CD4-positive, alpha-beta T cell treated with Interleukin-6 at 100 ng/mL for 8 hours (primary cell): ENCODE results near the gene B3GALT6.

Source experiments
- DNase-seq: peaks from one replicate; pipeline ENCODE4 v3.0.0-alpha.2; 2020; ENCODE audit warnings: mixed read lengths, low spot score

B3GALT6 gene

DNA sequence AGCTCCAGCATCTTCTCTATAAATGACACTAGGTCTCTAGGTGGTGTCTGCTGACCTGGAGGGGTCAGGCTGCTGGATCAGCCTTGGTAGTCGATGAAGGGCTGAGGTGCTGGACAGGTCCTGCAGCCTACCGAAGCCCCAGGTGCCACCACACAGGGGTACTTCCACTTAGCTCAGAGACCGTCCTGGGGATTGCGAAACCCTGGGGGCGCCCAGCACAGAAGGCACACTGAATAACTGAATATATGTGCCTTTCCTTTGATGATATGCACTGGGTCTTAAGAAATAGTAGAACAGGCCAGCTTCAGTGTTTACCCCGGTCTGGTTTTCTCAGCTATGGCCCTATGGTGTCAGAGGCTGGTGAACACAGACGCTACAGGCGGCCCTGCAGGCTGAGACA, 30.7 kb downstream of the B3GALT6 start:
- DNase-seq: no peak

DNA sequence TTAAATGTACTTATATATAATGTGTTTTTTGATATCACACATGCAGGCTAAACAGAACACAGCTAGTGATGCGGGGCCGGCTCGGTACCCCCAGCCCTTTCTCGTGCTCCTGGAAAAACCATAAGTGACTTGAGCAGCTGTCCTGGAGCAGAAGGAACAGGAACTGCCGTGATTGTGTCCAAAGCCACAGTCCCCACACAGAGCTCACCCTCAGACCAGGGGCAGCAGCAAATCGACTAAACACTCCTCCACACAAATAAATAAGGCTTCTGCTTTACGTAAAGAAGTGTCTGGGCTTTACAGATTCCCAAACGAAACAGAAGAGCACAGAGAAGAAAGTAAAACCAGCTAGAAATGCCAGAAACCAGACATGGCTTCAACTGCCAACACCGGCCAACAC, 32.0 kb downstream of the B3GALT6 start:
- no peak for DNase-seq

DNA sequence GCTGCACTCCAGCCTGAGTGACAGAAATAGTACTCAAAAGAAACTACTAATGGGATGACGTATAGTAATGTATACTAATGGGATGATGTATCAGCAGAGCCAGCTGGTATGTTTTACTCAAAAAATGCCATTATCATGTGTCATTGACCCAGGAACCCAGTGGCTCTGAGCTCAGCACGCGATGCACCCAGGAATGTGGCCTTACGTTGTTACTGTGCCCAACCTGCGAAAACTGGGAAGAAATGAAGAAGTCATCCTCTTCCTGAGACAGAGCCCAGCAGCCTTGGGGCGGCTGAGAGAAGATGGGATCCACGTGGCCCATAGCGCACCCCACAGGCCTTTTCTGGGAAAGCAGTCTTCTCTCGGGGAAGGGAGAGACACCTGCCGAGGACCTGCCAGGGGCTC, 32.8 kb downstream of the B3GALT6 start:
- no peak for DNase-seq

DNA sequence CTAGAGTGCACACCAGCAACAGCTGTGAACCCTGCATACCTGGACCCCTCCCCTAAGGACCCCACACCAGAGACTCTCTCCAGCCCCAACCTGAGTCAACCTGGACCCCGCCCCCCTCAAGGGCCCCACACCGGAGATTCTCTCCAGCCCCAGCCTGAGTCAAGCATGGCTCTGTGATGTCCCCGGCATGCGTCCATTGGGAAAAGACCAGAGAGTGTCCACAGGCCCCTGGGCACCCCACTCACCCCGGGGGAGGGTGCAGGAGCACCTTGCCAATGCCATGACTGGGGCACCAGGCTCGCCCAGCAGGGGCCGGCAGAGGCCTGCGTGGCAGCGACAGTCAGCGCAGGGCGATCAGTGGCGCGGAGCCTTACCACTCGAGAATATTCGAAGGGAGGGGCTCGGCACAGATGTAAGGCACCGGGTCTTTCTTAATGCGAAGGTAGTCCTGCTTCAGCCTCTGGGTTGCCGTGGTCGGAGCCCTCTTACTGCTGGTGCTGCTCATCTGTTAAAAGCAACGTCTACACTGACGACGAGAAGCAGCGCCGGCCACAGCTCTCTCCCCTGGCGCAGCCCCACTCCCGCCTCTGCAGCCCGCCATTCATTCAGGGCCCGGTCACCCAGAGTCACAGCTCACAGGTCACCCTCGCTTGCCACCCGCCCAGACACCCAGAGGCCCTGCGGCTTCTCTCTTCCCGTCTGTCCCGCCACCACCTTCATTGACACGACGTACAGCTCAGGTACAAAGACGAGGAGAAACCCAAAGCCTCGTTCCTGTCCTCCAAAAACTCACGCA, 35.6 kb downstream of the B3GALT6 start:
- DNase-seq: no peak

DNA sequence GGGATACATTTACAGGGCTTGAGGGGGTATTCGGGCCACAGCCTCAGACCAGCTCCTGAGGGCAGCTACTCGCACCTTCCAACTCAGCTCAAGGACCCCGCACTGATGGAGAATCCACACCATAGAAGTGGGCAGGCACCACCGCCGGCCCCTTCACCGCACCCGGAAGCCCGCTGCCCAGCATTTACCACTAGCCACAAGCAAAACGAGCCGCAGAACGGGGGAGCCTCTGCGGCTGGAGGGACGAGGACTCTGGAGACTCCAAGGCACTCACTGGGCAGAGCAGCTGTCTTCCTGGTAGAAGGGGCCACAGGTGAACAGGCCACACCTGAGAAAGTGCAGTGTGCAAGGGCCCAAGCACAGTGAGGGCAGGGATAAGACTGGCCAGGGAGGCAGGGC, 36.2 kb downstream of the B3GALT6 start:
- no peak for DNase-seq

DNA sequence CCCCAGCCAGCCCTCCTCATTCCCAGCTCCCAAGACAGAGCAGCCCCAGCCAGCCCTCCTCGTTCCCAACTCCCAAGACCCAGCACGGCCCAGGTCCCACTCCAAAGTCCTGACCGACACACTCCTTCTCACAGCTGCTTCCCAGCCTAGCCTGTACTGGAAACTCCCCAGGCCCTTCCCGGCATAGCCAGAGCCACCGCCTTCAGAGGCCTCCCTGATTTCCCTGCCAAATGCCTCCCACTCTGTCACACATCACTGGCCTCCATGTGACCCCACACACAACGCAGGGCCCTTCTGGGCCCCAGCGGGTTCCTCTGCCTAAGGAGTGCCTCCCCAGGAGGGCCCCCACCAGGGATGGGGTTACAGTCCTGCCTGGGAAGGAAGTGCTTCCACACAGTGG, 38.8 kb downstream of the B3GALT6 start:
- no peak for DNase-seq

DNA sequence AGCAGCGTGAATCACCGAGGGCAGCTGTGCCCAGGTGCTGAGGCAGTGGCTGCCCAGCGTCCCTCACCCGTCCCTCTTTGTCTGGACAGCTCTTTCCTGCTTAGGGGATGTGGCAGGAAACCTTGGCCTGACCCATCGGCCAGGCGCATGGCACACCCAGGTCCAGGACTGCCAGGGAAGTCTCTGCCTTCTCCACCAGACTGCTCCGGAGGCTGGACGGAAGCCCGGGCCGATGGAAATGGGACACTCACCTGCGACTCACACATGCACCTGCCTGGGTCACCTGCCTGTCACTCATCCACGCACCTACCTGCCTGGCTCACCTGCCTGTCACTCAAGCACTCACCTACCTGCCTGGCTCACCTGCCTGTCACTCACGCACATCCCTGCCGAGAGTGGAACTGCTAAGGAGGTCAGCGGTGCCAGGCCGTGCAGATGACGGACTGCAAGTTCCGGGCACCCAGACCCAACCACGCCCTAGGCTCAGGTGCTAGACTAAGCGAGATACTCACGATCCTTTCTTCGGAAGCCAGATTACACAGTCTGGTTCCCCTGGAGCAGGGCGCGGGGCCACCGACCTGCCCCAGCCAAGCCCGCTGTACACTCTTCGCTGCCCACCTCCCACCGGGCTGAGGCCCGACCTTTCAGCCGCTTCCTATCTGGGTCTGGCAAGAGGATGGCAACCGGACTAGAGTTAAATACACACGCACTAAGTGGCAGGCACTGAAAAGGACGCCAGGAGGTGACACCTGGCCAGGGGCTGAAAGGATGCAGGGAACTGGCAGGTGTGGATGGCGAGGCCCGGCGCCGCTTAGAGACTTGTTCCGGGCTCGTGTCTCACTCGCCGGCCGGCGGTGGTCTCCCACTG, 40.5 kb downstream of the B3GALT6 start:
- DNase-seq: no peak

DNA sequence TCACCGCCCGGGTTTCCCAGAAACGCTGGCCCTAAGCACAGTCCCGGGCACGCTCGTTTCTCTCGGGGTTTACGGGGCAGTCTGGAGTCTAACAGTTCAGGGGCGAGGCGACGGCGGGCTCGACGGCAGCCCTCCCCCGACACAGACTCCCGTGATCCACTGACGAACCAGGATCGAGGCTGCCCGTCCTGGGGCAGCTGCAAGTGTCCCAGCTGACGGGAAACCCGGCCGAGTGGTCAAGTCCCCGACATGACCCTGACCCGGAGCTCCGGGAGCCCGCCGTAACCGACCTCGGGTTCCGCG, 41.1 kb downstream of the B3GALT6 start:
- no peak for DNase-seq

DNA sequence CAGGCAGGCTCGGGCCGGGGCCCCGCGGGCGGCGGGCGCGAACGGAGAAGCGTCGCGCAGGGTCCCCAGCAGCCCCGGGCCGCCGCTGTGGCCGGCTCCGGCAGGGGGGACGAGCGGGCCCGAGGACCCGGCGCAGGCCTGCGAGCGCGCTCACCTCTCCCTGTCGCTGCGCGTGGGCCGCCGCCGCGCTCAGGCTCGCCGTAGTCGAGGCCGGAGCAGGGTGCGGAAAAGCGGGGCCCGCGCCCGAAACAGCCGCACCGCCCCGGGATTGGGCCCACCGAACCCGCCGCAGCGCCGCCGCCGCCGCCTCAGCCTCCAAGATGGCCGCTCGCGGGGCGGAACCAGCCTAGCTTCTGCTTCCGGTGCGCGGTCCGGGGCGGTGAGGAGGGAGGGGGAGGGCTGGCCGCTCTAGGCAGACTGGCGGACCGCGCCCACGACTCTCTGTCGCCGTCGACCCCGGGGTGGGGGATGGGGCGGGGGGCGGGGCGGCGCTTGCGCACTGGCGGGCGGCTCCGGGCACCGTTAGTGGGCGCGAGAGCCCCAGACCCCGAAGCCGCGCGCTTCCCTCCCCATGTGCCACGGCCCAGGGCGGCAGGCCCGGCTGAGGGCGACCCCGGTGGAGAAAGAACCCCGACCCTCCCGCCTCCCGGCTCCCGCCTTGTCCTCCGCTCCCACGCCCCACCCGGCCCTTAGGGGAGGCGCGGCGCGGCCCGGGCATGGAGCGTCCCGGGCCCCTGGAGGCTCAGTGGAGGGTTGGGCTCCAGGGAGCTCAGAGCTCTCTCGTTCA, 41.7 kb downstream of the B3GALT6 start, which contains the start of gene UBE2J2:
UBE2J2 (minus strand) TSS at position 343 of the 787 bp plus-strand sequence. CDS start 5,862 bp downstream, outside the sequence.
- DNase-seq: peak; percentile 93

DNA sequence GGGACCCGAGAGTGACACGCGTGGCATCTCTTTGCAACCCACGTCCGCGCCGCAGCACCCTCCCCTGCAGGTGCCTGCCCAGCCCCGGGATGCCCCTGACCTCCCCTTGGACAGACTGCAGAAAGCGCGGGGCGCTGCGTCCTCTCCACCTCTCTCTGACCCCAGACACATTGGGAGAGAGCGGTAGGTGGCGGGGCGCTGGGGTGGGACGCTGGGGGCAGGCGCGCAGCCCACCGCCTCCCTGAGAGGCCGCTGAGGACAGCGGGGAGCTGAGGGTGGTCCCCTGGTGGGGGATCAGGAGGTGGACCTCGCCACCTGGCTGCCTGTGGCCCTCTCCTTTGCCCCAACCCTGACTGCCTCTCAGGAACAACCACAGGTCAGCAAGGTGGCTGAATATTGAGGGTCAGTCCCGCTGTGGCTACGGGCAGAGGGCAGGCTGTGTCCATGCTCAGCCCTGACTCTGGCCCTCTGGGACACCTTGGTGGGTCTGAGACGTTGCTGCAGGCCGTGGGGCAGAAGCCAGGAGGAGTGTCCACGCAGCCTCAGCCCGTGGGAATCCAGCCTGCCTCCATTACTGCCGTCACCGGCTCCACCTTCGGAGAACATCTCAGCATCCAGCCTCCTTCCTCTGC, 42.4 kb downstream of the B3GALT6 start:
- no peak for DNase-seq

DNA sequence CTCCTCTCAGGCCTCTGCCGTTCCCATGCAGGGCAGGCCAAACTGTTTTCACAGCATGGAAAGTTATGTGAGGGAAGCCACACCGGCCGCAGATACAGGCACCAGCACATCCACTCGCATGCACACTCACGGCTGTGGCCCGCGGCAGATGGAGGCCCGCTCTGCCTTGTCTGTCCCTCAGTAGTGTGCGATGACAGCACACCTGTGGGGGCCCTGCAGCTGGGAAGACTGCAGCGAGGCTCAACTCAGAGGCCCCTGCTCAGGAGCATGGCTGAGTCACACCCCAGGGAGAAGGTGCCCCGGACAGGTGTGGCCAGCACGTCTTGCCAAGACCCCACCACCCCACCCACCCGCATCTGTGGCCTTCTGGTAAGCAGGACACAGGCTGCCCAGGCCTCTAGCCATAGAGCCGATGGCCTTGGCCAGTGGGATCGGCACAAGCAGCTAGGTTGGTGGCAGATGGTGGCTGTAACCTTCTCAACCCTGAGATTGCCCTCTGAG, 42.9 kb downstream of the B3GALT6 start:
- DNase-seq: no peak

DNA sequence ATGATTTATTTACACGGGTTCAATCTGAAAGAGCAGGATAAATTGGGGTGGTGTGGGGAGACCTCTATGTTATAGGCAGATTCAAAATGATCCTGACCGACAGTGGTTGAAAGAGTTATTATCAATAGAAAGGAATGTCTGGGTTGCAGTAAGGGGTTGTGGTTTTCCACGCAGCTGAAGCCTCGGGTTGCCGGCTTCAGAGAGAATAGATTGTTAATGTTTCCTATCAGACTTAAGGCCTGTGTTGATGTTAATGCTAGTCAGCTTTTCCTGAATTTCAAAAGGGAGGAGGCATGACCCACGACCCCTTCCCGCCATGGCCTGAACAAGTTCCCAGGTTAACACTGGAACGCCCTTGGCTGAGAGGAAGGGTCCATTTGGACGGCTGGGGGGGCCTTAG, 43.8 kb downstream of the B3GALT6 start:
- DNase-seq: no peak

DNA sequence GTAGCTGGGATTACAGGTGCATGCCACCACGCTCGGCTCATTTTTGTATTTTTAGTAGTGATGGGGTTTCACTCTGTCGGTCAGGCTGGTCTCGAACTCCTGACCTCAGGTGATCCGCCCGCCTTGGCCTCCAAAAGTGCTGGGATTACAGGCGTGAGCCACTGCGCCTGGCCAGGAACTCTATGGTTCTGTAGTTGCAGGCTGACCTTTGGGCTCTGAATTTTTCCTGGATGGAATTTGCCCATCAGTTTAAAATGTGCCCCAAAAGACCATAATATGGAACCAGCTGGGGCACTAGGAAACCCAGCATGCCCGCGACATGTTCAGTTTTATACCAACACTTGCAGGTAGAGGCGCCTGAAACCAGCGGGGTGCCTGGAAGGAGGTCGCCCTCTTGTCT, 46.6 kb downstream of the B3GALT6 start:
- DNase-seq: no peak

DNA sequence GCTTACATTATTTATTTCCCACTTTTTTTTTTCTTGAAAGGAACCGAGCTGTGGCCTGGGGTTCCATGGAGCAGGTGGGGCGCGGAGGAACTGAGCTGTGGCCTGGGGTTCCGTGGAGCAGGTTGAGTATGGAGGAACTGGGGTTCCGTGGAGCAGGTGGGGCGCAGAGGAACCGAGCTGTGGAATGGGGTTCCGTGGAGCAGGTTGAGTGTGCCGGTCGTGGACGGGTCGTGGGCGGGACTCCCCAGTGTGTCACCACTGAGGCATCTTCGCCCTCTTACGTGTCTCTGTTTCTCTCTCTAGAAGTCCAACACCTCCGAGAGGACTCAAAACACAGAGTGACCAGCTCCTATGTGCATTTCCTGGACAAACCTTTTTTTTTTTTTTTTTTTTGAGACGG, 47.0 kb downstream of the B3GALT6 start:
- no peak for DNase-seq

DNA sequence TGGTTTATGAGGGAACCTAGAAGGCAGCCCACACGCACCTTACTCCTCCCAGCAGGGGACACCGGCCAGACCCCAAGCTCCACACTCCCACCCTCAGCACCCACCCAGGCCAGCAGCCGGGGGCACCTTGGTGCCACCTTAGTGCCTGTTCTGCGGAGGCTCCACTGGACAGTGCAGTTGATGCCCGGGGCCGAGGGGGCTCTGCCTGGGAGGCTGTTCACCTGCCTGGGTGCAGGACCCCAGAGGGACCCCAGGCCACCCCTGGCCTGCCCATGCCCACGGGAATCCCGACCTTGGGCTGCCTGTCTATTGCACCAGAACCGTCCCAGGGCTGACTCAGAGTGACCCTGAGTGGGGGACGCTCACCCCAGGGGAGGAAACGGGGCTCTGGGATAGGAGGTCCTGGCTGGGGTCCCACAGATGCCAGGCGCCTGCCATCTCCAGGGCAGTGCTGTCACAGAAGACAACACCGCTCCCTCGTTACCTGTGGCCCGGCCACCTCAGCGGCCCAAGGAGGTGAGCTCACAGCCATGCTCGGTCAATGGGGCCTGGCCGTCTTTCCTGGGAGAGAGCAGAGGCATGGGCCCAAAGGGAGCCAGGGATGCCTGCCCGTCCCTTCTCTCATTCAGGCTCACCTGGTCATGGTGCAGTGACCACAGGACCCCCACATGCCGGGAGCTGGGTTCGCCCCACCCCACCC, 48.9 kb downstream of the B3GALT6 start:
- no peak for DNase-seq

DNA sequence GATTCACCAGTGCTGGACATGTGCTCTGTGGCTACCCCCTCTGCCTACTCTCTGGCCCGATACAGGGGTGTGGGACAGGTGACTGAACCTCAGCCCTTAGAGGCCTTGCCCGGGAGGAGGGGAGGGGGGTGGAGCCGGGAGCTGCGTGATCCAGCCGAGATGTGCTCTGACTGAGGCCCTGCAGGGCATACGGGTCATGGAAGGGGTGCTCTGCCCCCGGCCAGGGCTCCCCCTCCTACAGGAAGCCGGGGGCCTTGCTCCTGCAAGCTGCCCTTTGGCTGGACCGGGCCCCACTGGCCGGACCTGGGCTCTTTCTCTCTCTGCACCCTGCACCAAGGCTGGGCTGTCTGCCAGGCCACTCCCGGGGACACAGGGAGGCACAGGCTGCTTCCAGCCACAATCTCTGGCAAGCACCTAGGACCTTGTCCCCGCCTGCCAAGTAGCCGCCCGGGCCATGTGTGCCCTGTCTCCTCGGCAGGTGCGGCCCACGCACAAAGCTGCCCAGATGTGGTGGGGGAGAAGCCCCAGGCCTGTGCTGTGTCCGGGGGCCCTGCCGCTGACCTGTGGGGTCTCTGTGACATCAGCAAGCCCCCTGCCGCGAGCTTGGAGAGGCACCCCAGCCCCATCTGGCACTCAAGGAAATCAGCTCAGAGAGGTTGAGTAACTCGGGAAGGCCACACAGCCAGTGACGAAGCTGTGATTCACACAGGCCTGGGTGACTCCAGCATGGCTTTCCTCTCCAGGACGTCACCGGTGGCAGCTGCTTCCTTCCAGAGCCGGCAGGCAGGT, 49.7 kb downstream of the B3GALT6 start:
- no peak for DNase-seq

DNA sequence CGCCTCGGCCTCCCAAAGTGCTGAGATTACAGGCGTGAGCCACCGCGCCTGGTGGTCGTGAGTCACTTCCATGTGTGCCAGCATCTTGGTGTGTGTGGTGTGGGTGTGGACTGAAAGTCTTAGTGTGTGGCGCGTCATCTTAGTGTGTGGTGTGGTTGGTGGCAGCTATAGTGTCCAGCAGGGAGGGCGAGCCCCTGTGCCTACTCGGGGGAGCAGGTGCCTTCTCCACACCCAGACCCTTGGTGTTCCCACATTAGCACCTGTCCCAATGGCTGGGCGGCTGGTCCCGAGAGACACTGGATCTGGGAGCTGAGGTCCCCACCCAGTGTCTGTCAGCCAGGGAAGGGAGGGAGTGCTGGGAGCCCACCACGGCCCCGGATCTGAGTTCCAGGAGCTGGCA, 51.0 kb downstream of the B3GALT6 start:
- DNase-seq: no peak

DNA sequence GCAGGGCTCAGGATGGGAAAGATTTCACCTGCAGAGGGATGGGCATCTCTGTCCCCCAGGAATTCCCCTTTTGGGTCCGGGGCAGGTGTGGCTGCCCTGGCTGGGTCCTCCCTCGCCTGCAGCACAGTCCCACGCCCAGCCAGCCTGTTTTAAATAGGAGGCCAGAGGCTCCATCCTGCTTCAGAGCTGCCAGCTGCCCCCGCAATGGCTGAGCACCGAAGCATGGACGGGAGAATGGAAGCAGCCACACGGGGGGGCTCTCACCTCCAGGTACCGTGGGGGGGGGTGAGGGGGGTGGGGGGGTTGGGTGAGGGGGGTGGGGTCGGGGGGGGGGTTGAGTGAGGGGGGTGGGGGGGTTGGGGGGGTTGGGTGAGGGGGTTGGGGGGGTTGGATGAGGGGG, 51.8 kb downstream of the B3GALT6 start:
- DNase-seq: no peak
